ENCODE results near the gene ATXN7. TPM values are rescaled to one million over a fixed set of nuclear protein-coding genes. Genes with fewer than 3 reads are reported as not detected.

Gene ATXN7, protein sequence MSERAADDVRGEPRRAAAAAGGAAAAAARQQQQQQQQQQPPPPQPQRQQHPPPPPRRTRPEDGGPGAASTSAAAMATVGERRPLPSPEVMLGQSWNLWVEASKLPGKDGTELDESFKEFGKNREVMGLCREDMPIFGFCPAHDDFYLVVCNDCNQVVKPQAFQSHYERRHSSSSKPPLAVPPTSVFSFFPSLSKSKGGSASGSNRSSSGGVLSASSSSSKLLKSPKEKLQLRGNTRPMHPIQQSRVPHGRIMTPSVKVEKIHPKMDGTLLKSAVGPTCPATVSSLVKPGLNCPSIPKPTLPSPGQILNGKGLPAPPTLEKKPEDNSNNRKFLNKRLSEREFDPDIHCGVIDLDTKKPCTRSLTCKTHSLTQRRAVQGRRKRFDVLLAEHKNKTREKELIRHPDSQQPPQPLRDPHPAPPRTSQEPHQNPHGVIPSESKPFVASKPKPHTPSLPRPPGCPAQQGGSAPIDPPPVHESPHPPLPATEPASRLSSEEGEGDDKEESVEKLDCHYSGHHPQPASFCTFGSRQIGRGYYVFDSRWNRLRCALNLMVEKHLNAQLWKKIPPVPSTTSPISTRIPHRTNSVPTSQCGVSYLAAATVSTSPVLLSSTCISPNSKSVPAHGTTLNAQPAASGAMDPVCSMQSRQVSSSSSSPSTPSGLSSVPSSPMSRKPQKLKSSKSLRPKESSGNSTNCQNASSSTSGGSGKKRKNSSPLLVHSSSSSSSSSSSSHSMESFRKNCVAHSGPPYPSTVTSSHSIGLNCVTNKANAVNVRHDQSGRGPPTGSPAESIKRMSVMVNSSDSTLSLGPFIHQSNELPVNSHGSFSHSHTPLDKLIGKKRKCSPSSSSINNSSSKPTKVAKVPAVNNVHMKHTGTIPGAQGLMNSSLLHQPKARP
- total RNA-seq: 31.9 TPM

DNA sequence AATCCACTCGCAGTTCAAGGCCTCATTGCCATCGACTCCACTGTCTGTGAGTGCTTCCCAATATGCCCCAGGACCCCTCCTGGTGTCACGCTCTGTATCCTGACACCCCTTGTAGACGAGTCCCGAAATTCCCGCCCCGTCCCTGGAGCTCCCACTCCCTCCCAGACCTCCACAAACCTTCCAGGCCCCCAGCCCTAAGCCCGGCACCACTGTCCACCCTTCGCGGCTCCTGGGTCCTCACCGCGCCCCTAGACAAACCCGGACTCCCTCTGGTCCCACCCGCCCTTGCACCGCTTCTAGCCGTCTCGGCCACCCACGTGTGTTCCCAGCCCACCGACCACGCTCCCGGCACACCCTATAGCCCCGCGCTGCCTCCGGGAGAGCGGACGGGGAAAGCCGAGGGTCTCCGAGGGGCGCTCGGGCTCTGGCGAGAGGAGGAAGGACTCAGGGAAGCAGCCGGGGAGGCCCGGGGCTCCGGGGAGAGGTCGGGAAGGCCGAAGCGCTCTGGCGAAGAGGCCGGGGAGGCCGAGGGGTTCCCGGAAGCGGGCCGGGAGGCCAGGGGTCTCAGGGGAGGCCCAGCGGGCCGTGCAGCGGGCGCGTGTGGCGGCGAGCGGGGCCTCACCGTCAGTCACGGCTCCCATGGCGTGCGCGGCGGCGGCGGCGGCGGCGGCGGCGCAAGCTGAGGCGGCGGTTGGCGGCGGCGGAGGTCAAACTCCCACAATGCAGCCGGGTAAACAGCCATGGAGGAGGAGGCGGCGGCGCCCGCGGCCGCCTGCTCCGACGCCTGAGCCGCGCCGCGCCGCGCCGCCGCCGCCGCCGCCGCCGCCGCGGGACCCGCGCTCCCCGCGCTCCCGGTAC lies at the start of gene ATXN7, which contains the start of gene THOC7:
ATXN7 (plus strand) TSS at position 718 of the 858 bp plus-strand sequence. CDS start 48,732 bp downstream, outside the sequence.
THOC7 (minus strand) TSS at position 656 of the 858 bp plus-strand sequence; CDS start at position 641, 15 bp downstream.

DNA sequence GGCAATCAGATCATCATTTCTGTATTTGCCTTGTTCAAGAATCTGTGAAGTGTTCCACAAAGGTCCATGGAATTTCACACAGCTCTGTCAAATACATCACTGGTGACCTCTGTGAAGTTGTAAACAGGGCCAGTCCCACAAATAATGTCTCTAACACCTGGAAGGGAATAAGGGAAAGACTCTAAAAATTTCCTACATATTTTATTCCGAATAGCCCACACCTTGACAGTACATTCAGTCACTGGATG lies 44.6 kb upstream of the ATXN7 start, which contains the start of gene C3orf49:
C3orf49 (plus strand) TSS at position 149 of the 248 bp plus-strand sequence. CDS start 173 bp downstream, outside the sequence.

DNA sequence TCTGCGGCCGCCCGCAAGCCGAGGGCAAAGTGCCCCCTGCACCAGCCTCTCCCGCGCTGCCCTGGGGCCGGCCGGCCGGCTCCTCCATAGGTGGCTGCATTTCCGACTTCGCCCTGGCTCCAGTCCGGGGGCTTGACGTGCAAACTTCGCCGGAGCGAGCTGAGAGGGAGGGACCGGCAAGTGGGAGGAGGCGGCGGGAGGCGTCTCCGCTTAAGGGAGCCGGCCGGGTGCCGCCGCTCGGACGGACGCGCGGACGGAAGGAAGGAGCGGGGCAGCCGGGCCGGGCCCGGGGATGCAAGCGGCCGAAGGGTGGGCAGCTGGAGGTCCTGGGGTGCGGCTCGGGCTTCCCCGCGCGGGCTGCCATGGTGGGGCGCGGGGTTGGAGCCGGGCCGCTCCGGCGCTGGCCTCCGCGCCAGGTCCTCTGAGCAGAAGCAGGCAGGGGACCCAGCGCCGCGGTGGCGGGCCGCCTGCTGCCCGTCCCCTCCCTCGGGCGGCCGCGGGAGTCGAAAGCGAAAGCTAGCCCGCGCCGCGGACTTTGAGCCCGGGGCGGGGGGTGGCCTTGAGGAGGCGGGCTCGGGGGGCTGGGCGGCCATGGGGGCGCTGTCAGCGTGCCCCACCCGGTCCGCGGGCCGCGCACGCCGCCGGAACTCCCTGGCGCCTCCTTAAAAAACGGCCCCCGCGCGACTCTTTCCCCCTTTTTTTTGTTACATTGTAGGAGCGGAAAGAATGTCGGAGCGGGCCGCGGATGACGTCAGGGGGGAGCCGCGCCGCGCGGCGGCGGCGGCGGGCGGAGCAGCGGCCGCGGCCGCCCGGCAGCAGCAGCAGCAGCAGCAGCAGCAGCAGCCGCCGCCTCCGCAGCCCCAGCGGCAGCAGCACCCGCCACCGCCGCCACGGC lies 48.5 kb downstream of the ATXN7 start, which contains the start of gene SCAANT1:
SCAANT1 (minus strand) TSS at position 511 of the 895 bp plus-strand sequence.

DNA sequence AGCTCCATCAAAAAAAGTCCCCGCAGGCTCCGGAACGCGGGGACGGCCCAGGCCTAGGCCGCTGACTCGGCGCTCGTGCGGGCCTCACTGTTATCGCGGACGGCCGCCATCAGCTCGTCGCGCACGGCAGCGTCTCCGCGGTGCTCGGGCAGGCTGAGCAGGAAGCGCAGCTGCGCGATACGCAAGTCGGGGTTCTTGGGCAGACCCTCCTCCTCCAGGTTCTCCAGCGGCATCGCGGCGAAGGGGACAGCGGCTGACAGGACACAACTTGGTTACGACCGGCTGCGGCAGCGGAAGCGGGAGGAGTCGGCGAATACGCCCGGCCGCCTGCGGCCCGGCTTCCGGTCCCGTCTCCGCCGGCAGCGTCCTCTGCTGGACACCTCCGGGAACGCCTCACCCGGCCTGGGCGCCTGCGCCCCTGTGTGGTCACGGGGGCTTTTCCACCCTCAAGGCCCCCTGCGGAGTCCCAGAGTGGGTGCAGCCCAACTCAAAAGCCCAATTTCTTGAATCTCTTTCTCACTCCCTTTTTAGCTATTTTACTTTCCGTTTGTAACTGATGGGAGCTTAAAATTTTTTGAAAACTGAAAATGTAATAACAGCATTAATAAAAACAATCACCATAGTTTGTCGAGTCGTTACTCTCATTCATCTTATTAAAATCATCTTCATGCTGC lies 159.7 kb downstream of the ATXN7 start, which contains the start of gene PSMD6:
PSMD6 (minus strand) TSS at position 308 of the 674 bp plus-strand sequence; CDS start at position 233, 75 bp downstream.

Small RNA genes within 50 kb of the gene (small RNA-seq; reads per million reads assigned to genes)
- gene SCAANT1 (ENCODE audit: low replicate concordance): not detected

Other genes starting within 250 kb of the ATXN7 start
- gene SNTN, start 211.2 kb upstream of the ATXN7 start, total RNA-seq: not detected
- not detected for gene C3orf49, start 44.6 kb upstream of the ATXN7 start, total RNA-seq
- gene THOC7, start 62 bp upstream of the ATXN7 start, total RNA-seq: 36.9 TPM
- gene SCAANT1, start 48.5 kb downstream of the ATXN7 start, total RNA-seq: not detected
- gene PSMD6, start 159.6 kb downstream of the ATXN7 start, total RNA-seq: 89.2 TPM